Glutamatergic neuron (in vitro differentiated cells): Measurements from ENCODE around the gene C2CD4C. TPM values are rescaled to one million over a fixed set of nuclear protein-coding genes. Genes with fewer than 3 reads are reported as not detected.
"Not testable (repeated sequence)": the region's sequence is repeated elsewhere in the genome, so short reads cannot be mapped to it uniquely, and the experiment has no call there.

Experiments
- DNase-seq: peaks from one replicate; pipeline ENCODE4 v3.0.0; 2022
- H3K27ac Mint-ChIP-seq: one replicate; pipeline ENCODE4 v1.8.0; 2020; ENCODE audit warnings: mild to moderate bottlenecking, mixed read lengths, inconsistent platforms; ENCODE audit not compliant: unreplicated experiment
- H3K27me3 Mint-ChIP-seq: one replicate; pipeline ENCODE4 v1.8.0; 2020; ENCODE audit warnings: mild to moderate bottlenecking, moderate library complexity, mixed read lengths, inconsistent platforms; ENCODE audit not compliant: unreplicated experiment
- H3K36me3 Mint-ChIP-seq: one replicate; pipeline ENCODE4 v1.8.0; 2020; ENCODE audit warnings: mild to moderate bottlenecking, mixed read lengths, inconsistent platforms; ENCODE audit not compliant: unreplicated experiment
- H3K4me1 Mint-ChIP-seq: one replicate; pipeline ENCODE4 v1.8.0; 2020; ENCODE audit warnings: mild to moderate bottlenecking, low read depth, mixed read lengths, inconsistent platforms; ENCODE audit not compliant: unreplicated experiment
- H3K4me3 Mint-ChIP-seq: one replicate; pipeline ENCODE4 v1.8.0; 2020; ENCODE audit warnings: mild to moderate bottlenecking, mixed read lengths, inconsistent platforms; ENCODE audit not compliant: unreplicated experiment
- H3K9me3 Mint-ChIP-seq: one replicate; pipeline ENCODE4 v1.8.0; 2020; ENCODE audit warnings: mild to moderate bottlenecking, moderate library complexity, mixed read lengths, inconsistent platforms; ENCODE audit not compliant: unreplicated experiment
- CTCF ChIP-seq: fragments of 200-600 bp; sonication (generic); IDR thresholded peaks from one replicate; pipeline ENCODE4 v1.5.0; 2021; ENCODE audit not compliant: partially characterized antibody, unreplicated experiment
- total RNA-seq: library from RNA; stranded (reverse); fragmentation: NEBNext Ultra II Directional; extraction: Animal tissue kit (Norgen Biotek cat#: 25700); gene quantifications from one replicate; pipeline ENCODE4 v1.2.1, GENCODE V29; 2021; ENCODE audit not compliant: unreplicated experiment

Gene C2CD4C
- total RNA-seq, 1 donor from 2014 or later = 9.6 TPM

- Mint-ChIP-seq H3K4me1 (peaks cover 12% of the 10 kb centered on the region), H3K9me3 (peaks cover 14% of the 10 kb centered on the region), H3K27ac (peak overlapping the region; percentile 76), H3K4me3 (peak overlapping the region; percentile 63), H3K36me3 (peaks cover 14% of the 10 kb centered on the region), H3K27me3 (peaks cover 8% of the 10 kb centered on the region)
- TF ChIP-seq CTCF = no peak
- no peak for DNase-seq
Observed at GRCh38 chr19:435056-435706, 26.2 kb upstream of the C2CD4C start.

GRCh38 chr19:434152-434960 lies 25.4 kb upstream of the C2CD4C start:
- DNase-seq = no peak
- Mint-ChIP-seq H3K4me1 (peaks cover 12% of the 10 kb centered on the region), H3K27me3 (peaks cover 9% of the 10 kb centered on the region), H3K9me3 (peaks cover 17% of the 10 kb centered on the region), H3K36me3 (peaks cover 23% of the 10 kb centered on the region), H3K27ac (no peak overlapping the region), H3K4me3 (no peak overlapping the region)
- no peak for TF ChIP-seq CTCF

- H3K4me3 Mint-ChIP-seq = peak overlapping the region; percentile 1
- H3K36me3 Mint-ChIP-seq = peaks cover 29% of the 10 kb centered on the region
- DNase-seq = no peak
- H3K4me1 Mint-ChIP-seq = peaks cover 11% of the 10 kb centered on the region
- TF ChIP-seq CTCF = no peak
- peaks cover 20% of the 10 kb centered on the region for H3K9me3 Mint-ChIP-seq
- H3K27me3 Mint-ChIP-seq = peaks cover 8% of the 10 kb centered on the region
- no peak overlapping the region for H3K27ac Mint-ChIP-seq
Observed at GRCh38 chr19:430701-431100, 21.8 kb upstream of the C2CD4C start.

- H3K36me3 Mint-ChIP-seq = peaks cover 29% of the 10 kb centered on the region
- peaks cover 8% of the 10 kb centered on the region for H3K4me1 Mint-ChIP-seq
- no peak for TF ChIP-seq CTCF
- no peak overlapping the region for H3K4me3 Mint-ChIP-seq
- H3K27me3 Mint-ChIP-seq = peaks cover 8% of the 10 kb centered on the region
- H3K9me3 Mint-ChIP-seq = peaks cover 24% of the 10 kb centered on the region
- DNase-seq = no peak
- H3K27ac Mint-ChIP-seq = peak overlapping the region; percentile 56
Observed at GRCh38 chr19:428149-428548, 19.2 kb upstream of the C2CD4C start.

- Mint-ChIP-seq H3K9me3 (peaks cover 25% of the 10 kb centered on the region), H3K36me3 (peaks cover 29% of the 10 kb centered on the region), H3K4me3 (peak overlapping the region; percentile 38)
- not testable (repeated sequence) for H3K4me1 Mint-ChIP-seq, H3K27ac Mint-ChIP-seq, DNase-seq, H3K27me3 Mint-ChIP-seq
Observed at GRCh38 chr19:427675-428074, 18.7 kb upstream of the C2CD4C start.
